ENCODE data around the gene ESPL1. TPM values are rescaled to one million over a fixed set of nuclear protein-coding genes. Genes with fewer than 3 reads are reported as not detected.

ESPL1 gene
- total and polyA plus RNA-seq, 2 of the 13 experiments (the other 11 are each of a cell fraction or from before 2014, with no cell fraction given) = 5.8 to 11.5 TPM

- no peak for TF ChIP-seq PRDM15 (CRISPR knock-in tag; IDR thresholded peaks at IDR 0.05)
- peak; percentile 66 for TF ChIP-seq ZMYM4 (CRISPR knock-in tag; IDR thresholded peaks at IDR 0.05)
- no peak for TF ChIP-seq SRY (CRISPR knock-in tag; IDR thresholded peaks at IDR 0.05)
- no peak for TF ChIP-seq SUZ12 (IDR thresholded peaks at IDR 0.05; ENCODE audit: low read depth, low read length)
- peak; percentile 59; the same call in 1 of the 2 replicates for TF ChIP-seq GLI4 (CRISPR knock-in tag; IDR thresholded peaks at IDR 0.05; ENCODE audit: borderline replicate concordance)
- peak; percentile 43; the same call in 1 of the 2 replicates for TF ChIP-seq FOXK1 (CRISPR knock-in tag; IDR thresholded peaks at IDR 0.05; ENCODE audit: borderline replicate concordance, low read depth)
- TF ChIP-seq U2AF1 (optimal IDR thresholded peaks at IDR 0.05; ENCODE audit: low read depth, low read length) = no peak
- TF ChIP-seq RAD21 (CRISPR knock-in tag; IDR thresholded peaks at IDR 0.05) = no peak; the same call in 1 of the 2 replicates
- no peak; the same call in 1 of the 2 replicates for TF ChIP-seq RBAK (CRISPR knock-in tag; IDR thresholded peaks at IDR 0.05)
- TF ChIP-seq DRAP1 (CRISPR knock-in tag; IDR thresholded peaks at IDR 0.05) = no peak; the same call in 1 of the 2 replicates
- no peak for TF ChIP-seq NR1H2 (CRISPR knock-in tag; IDR thresholded peaks at IDR 0.05; ENCODE audit: borderline replicate concordance, low read depth)
- TF ChIP-seq ZBTB38 (CRISPR knock-in tag; IDR thresholded peaks at IDR 0.05) = peak; percentile 85
- TF ChIP-seq HNF4G (IDR thresholded peaks at IDR 0.05; ENCODE audit: borderline replicate concordance, low read depth, low read length) = peak; percentile 60; the same call in 1 of the 2 replicates
- no peak for TF ChIP-seq HNF4G (CRISPR knock-in tag; IDR thresholded peaks at IDR 0.05; ENCODE audit: borderline replicate concordance, low read depth)
- peak; percentile 47; the same call in 1 of the 2 replicates for TF ChIP-seq ZNF576 (CRISPR knock-in tag; IDR thresholded peaks at IDR 0.05)
- TF ChIP-seq EHMT2 (IDR thresholded peaks at IDR 0.05; ENCODE audit: borderline replicate concordance, low read depth, low read length) = no peak
- peak; percentile 60; the same call in 1 of the 2 replicates for TF ChIP-seq JUN (CRISPR knock-in tag; IDR thresholded peaks at IDR 0.05)
- TF ChIP-seq ZNF350 (CRISPR knock-in tag; IDR thresholded peaks at IDR 0.05; ENCODE audit: borderline replicate concordance, low read depth) = peak; percentile 79; the same call in 1 of the 2 replicates
- no peak; the same call in 1 of the 2 replicates for TF ChIP-seq STAT6 (CRISPR knock-in tag; IDR thresholded peaks at IDR 0.05; ENCODE audit: borderline replicate concordance)
Measured at GRCh38 chr12:53299454-53300180, 31.5 kb downstream of the ESPL1 start, which contains the start of gene MYG1 (continued).

All from HepG2 (cell line).